A673 (cell line): ENCODE measurements around the gene LMF1.

Source experiments
- EZH2 ChIP-seq: fragments of 200-600 bp; sonication (generic); IDR thresholded peaks from 2 replicates; pipeline ENCODE4 v1.6.1; 2017; ENCODE audit warnings: borderline replicate concordance, low read depth, mild to moderate bottlenecking, mixed read lengths, antibody characterized with exemption, low read length; ENCODE audit not compliant: poor library complexity, severe bottlenecking
- TF ChIP-seq, protein P1 (sequence below): fragments of 300-800, 200-600 bp; sonication (generic); conservative IDR thresholded peaks from 2 replicates; pipeline ENCODE4 v1.5.1; 2017; ENCODE audit warnings: low read depth, mild to moderate bottlenecking, antibody characterized with exemption, low read length, moderate library complexity, mixed read lengths

DNA sequence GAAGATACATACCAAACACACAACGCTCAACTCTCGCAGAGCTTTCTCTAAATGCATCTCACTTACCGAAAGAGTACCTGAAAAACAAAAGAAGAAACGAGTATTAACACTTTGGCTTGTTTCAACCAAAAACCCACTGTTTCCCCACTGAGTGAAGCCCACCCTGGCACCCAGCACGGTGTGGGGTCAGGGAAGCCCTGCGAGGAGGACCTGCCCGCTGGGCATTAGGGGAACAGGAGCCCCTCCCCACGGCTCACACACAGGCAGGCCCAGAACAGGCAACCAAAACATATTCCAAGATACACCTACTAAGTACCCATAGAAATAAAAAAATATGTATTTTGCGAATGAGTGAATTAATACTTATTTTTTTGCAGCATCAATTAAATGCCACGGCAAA, 36.6 kb downstream of the LMF1 start:
- TF ChIP-seq, protein P1, sequence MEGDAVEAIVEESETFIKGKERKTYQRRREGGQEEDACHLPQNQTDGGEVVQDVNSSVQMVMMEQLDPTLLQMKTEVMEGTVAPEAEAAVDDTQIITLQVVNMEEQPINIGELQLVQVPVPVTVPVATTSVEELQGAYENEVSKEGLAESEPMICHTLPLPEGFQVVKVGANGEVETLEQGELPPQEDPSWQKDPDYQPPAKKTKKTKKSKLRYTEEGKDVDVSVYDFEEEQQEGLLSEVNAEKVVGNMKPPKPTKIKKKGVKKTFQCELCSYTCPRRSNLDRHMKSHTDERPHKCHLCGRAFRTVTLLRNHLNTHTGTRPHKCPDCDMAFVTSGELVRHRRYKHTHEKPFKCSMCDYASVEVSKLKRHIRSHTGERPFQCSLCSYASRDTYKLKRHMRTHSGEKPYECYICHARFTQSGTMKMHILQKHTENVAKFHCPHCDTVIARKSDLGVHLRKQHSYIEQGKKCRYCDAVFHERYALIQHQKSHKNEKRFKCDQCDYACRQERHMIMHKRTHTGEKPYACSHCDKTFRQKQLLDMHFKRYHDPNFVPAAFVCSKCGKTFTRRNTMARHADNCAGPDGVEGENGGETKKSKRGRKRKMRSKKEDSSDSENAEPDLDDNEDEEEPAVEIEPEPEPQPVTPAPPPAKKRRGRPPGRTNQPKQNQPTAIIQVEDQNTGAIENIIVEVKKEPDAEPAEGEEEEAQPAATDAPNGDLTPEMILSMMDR: no peak
- TF ChIP-seq EZH2: no peak
